Lung (tissue), 12 donors: Measurements from ENCODE around the gene OGA. TPM values are rescaled to one million over a fixed set of nuclear protein-coding genes. Genes with fewer than 3 reads are reported as not detected.

ENCODE experiments used
- ATAC-seq: fragments of 200-7000 bp; cut with Tn5 transposase; one replicate; pipeline ENCODE4 v1.9.1; 2020; ENCODE audit warnings: moderate number of reproducible peaks; ENCODE audit not compliant: insufficient read depth, low FRiP score
- DNase-seq, 3 donors: peaks; one replicate each; pipeline ENCODE4 v3.0.0-alpha.2; 2013 to 2017
- H3K27ac ChIP-seq, 2 donors: one replicate each; pipeline ENCODE4 v1.5.1; 2013; ENCODE audit warnings: mild to moderate bottlenecking in 2 of 2, moderate library complexity in 2 of 2, control low read depth in 1 of 2, inconsistent platforms in 1 of 2, low read depth in 1 of 2, low read length in 1 of 2
- H3K27me3 ChIP-seq, 3 donors: one replicate each; pipeline ENCODE4 v1.5.1; 2013; ENCODE audit warnings: low read length in 2 of 3; ENCODE audit not compliant: control insufficient read depth in 3 of 3, insufficient read depth in 3 of 3
- H3K36me3 ChIP-seq, 4 donors: one replicate each; pipeline ENCODE4 v1.5.1; 2013; ENCODE audit warnings: low read length in 4 of 4, mild to moderate bottlenecking in 1 of 4, moderate library complexity in 1 of 4; ENCODE audit not compliant: control insufficient read depth in 4 of 4, insufficient read depth in 4 of 4
- H3K4me1 ChIP-seq, 5 donors: one replicate each; pipeline ENCODE4 v1.5.1; 2013; ENCODE audit warnings: low read length in 5 of 5, mild to moderate bottlenecking in 2 of 5, moderate library complexity in 1 of 5; ENCODE audit not compliant: control insufficient read depth in 5 of 5, insufficient read depth in 5 of 5
- H3K4me3 ChIP-seq: one replicate; pipeline ENCODE4 v1.5.1; 2013; ENCODE audit warnings: mild to moderate bottlenecking, control low read depth, moderate library complexity
- H3K9ac ChIP-seq, 2 donors: one replicate each; pipeline ENCODE4 v1.5.1; 2013; ENCODE audit warnings: low read length in 2 of 2, control low read depth in 1 of 2; ENCODE audit not compliant: insufficient read depth in 1 of 2
- H3K9me3 ChIP-seq, 4 donors: one replicate each; pipeline ENCODE4 v1.5.1; 2013; ENCODE audit warnings: low read length in 3 of 4, mild to moderate bottlenecking in 1 of 4, moderate library complexity in 1 of 4; ENCODE audit not compliant: control insufficient read depth in 4 of 4, insufficient read depth in 3 of 4
- CTCF ChIP-seq: IDR thresholded peaks from 2 replicates; pipeline ENCODE4 v1.5.1; 2012; ENCODE audit warnings: mild to moderate bottlenecking; ENCODE audit errors: control extremely low read depth, extremely low read depth
- WGBS, 2 donors: extraction: QIAGEN DNeasy Blood & Tissue Kit; methylation state at CpG; one replicate each; pipeline ENCODE4 v1.1.7; 2013; 5-methylcytosine and 5-hydroxymethylcytosine counted together
- polyA plus RNA-seq, 2 donors: library from polyadenylated mRNA; stranded (reverse); fragments of 200-250 nt; gene quantifications; one replicate each; pipeline ENCODE4 v1.2.1, GENCODE V29; 2013
- total RNA-seq, 2 donors: library from RNA; depleted of rRNA in 1 of 2; stranded (reverse); fragments of >200 nt in 1 of 2; gene quantifications; one replicate each; pipeline ENCODE4 v1.2.1, GENCODE V29; 2014 to 2021
- donor health status: control.
- donor health status: control.
- donor health status: Bipolar disorder and iron deficiency.
- donor health status: healthy.
- donor health status: DM: yes; HTN: yes; CAD: no.

Gene OGA
- total and polyA plus RNA-seq, 4 donors = 45.7 to 362 (median 69.7) TPM

- Histone ChIP-seq H3K4me3 (no peak overlapping the region), H3K27me3 (peaks cover 0 to 2% (median 0%) of the 10 kb centered on the region in 3 donors), H3K9ac (no peak overlapping the region), H3K27ac (no peak overlapping the region), H3K36me3 (peaks cover 0 to 3% (median under 1%) of the 10 kb centered on the region in 4 donors), H3K9me3 (no peaks in the 10 kb centered on the region), H3K4me1 (peaks cover 0 to 14% (median 3%) of the 10 kb centered on the region in 5 donors)
- TF ChIP-seq CTCF = no peak
- ATAC-seq (no peak), DNase-seq (no peak)
These were observed 23.6 kb upstream of the OGA start for GRCh38 chr10:101841826-101842225.

- peaks cover 0 to 3% (median 0%) of the 10 kb centered on the region in 4 donors for H3K36me3 ChIP-seq
- H3K27ac ChIP-seq = no peak overlapping the region
- 2 to 3% methylated on average over 45 to 46 of the region's 46 CpGs for WGBS, 2 donors
- no peak overlapping the region for H3K4me3 ChIP-seq
- peaks cover 0 to 14% (median 3%) of the 10 kb centered on the region in 5 donors for H3K4me1 ChIP-seq
- H3K9me3 ChIP-seq = no peaks in the 10 kb centered on the region
- DNase-seq (peak; percentile 89 to 94 (median 90)), ATAC-seq (peak; percentile 83)
- H3K27me3 ChIP-seq = peaks cover 0 to 2% (median 0%) of the 10 kb centered on the region in 3 donors
- H3K9ac ChIP-seq = no peak overlapping the region
- TF ChIP-seq CTCF = peak; percentile 66
These were observed 22.7 kb upstream of the OGA start for GRCh38 chr10:101840741-101841453.

- WGBS, 2 donors = 5 to 11% methylated on average over 19 of the region's 19 CpGs
- TF ChIP-seq CTCF = no peak
- Histone ChIP-seq H3K27ac (no peak overlapping the region), H3K27me3 (peaks cover 0 to 2% (median 0%) of the 10 kb centered on the region in 3 donors), H3K9ac (no peak overlapping the region), H3K4me3 (no peak overlapping the region), H3K4me1 (peaks cover 0 to 14% (median 3%) of the 10 kb centered on the region in 5 donors), H3K9me3 (no peaks in the 10 kb centered on the region), H3K36me3 (peaks cover 0 to 2% (median 0%) of the 10 kb centered on the region in 4 donors)
- no peak for ATAC-seq
- DNase-seq = peak in 2 of 3 donors; percentile 38 to 39
These were observed 21.9 kb upstream of the OGA start for GRCh38 chr10:101840102-101840684.
